ENCODE data around the gene CBLN3. TPM values are rescaled to one million over a fixed set of nuclear protein-coding genes. Genes with fewer than 3 reads are reported as not detected.
A peak's percentile ranks its signal among the peaks of the same experiment; 100 is the strongest.

The CBLN3 gene
- total RNA-seq, 2 experiments from 2014 or later = 1.6 to 1.7 TPM

DNA sequence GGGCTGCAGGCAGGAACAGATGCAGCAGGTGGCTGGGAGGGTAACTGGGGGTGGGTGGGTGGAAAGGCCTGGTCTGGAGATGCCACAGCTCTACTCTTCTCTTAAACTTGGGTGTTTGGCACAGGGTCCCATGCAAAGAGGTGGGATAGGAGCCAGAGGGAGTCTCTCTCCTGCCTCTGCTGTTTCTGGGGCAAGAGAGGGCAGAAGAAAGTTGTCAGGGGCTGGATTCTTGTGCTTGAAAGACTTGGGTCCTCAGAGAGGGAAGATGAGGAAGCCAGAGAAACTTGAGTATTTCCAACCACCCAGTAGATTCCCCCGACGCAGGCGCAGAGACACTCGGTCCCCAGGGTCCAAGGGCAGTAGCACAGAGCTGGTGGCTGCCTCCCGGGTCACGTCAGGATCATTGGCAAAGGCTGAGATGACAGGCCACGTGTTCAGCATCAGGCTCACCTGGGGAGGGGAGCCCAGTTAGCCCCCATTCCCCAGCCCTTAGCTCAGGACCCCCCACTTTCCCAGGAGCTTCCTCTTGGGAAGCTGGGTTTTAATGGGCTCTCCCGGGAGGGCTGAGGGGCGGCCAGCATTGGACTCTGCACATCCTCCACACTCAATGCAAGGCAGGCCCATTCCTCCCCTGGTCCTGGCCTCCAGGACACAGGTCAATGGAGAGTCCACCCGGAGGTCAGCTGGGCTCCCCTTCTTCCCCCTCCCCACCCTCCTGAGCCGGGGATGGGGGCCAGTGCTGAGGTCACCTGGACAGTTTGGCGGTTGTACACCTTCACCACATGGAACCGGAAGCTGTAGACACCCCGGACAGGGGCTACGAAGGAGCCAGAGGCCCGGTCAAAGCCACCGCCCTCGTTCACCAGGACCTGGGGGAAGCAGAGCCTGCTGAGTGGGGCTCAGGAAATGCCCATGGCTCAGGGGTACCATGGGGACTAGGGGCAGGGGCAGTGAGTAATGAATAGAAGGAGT lies 1.6 kb downstream of the CBLN3 start:
- DNase-seq = no peak
- TF ChIP-seq, protein P1, sequence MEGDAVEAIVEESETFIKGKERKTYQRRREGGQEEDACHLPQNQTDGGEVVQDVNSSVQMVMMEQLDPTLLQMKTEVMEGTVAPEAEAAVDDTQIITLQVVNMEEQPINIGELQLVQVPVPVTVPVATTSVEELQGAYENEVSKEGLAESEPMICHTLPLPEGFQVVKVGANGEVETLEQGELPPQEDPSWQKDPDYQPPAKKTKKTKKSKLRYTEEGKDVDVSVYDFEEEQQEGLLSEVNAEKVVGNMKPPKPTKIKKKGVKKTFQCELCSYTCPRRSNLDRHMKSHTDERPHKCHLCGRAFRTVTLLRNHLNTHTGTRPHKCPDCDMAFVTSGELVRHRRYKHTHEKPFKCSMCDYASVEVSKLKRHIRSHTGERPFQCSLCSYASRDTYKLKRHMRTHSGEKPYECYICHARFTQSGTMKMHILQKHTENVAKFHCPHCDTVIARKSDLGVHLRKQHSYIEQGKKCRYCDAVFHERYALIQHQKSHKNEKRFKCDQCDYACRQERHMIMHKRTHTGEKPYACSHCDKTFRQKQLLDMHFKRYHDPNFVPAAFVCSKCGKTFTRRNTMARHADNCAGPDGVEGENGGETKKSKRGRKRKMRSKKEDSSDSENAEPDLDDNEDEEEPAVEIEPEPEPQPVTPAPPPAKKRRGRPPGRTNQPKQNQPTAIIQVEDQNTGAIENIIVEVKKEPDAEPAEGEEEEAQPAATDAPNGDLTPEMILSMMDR (IDR thresholded peaks at IDR 0.05) = no peak
- peaks cover 73% of the 10 kb centered on the region for H3K4me1 ChIP-seq (ENCODE audit: insufficient read depth, low read length)
- Mint-ChIP-seq H3K4me1 (ENCODE audit: low read depth) (peaks cover 44% of the 10 kb centered on the region), H3K4me3 (peak overlapping the region; percentile 75), H3K36me3 (ENCODE audit: low read depth) (peaks cover 19% of the 10 kb centered on the region), H3K27me3 (no peaks in the 10 kb centered on the region), H3K27ac (peak overlapping the region; percentile 97), H3K9me3 (no peaks in the 10 kb centered on the region)
- POLR2A ChIA-PET = interaction anchor here (0.6 to 10.8 kb wide), 3 partner anchors 9 to 91 kb away, joined by 3 to 270 read pairs (median 3); partner anchors contain the start of genes ADCY4 and RIPK3
- no peaks in the 10 kb centered on the region for H3K27me3 ChIP-seq (ENCODE audit: control insufficient read depth in 1 of 2, insufficient read depth in 2 of 2, low read length in 2 of 2)
- CTCF ChIA-PET = interaction anchor here (0.9 to 2.0 kb wide), 5 partner anchors 8 to 116 kb away, joined by 3 to 7 read pairs (median 4); partner anchors contain the start of gene LTB4R
- no peak overlapping the region for H3K4me3 ChIP-seq (ENCODE audit: low read length)
- intact Hi-C loops (cut with DNase I, micrococcal nuclease) = no loop called here
- H3K36me3 ChIP-seq (ENCODE audit: insufficient read depth, low read length) = peaks cover 17% of the 10 kb centered on the region
- H3K27ac ChIP-seq (ENCODE audit: low read depth in 1 of 2, low read length in 2 of 2) = no peak overlapping the region
- no peak for ATAC-seq (ENCODE audit: poor library complexity)
- H3K9me3 ChIP-seq (ENCODE audit: control insufficient read depth in 1 of 2, insufficient read depth in 1 of 2, low read length in 2 of 2) = no peaks in the 10 kb centered on the region

DNA sequence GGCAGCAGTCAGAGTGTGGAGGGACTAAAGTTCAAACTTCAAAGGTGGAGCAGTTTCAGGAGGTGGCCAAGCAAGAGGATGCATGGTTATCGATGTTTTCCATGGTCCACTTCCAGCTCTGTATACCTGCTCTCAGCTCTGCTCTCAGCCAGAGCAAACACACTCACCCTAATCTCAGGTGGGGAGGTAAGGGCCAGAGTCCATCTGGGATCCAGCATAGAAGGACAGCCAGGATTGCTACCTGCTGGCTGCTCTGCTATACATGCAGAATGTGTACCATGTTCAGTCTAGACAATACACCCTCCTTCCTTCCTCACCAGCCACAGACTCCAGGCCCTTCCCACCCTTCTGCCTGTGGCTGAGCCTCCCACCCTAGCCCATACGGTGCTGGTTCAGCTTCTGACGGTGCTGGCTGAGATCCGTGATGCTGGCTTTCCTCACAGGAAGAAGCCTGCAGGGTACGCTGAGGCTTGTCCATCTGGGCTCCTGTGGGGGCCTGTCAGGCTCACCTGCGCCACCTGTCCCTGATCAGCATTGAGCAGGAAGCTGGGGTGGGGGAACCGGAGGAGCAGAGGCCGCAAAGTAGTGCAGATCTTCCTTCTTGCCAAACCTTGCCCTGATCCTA lies 2.4 kb downstream of the CBLN3 start:
- Mint-ChIP-seq H3K4me1 (ENCODE audit: low read depth) (peaks cover 43% of the 10 kb centered on the region), H3K27me3 (no peaks in the 10 kb centered on the region), H3K27ac (peak overlapping the region; percentile 97), H3K4me3 (peak overlapping the region; percentile 79), H3K36me3 (ENCODE audit: low read depth) (peaks cover 17% of the 10 kb centered on the region), H3K9me3 (no peaks in the 10 kb centered on the region)
- TF ChIP-seq, protein P1 (IDR thresholded peaks at IDR 0.05) = no peak
- Histone ChIP-seq H3K4me3 (ENCODE audit: low read length) (no peak overlapping the region), H3K27me3 (ENCODE audit: control insufficient read depth in 1 of 2, insufficient read depth in 2 of 2, low read length in 2 of 2) (no peaks in the 10 kb centered on the region), H3K36me3 (ENCODE audit: insufficient read depth, low read length) (peaks cover 10% of the 10 kb centered on the region), H3K9me3 (ENCODE audit: control insufficient read depth in 1 of 2, insufficient read depth in 1 of 2, low read length in 2 of 2) (no peaks in the 10 kb centered on the region), H3K4me1 (ENCODE audit: insufficient read depth, low read length) (peaks cover 72% of the 10 kb centered on the region), H3K27ac (ENCODE audit: low read depth in 1 of 2, low read length in 2 of 2) (no peak overlapping the region)
- CTCF ChIA-PET = interaction anchor here (0.9 to 2.0 kb wide), 5 partner anchors 9 to 115 kb away, joined by 3 to 7 read pairs (median 4); partner anchors contain the start of gene LTB4R
- peak in 6 of 14 experiments; percentile 27 to 66 (median 58) for DNase-seq
- POLR2A ChIA-PET = interaction anchor here (0.7 to 1.2 kb wide), 2 partner anchors 9 to 10 kb away, joined by 3 read pairs; no protein-coding TSS in a partner anchor
- no peak for ATAC-seq (ENCODE audit: poor library complexity)
- intact Hi-C loops (cut with DNase I, micrococcal nuclease) = no loop called here

DNA sequence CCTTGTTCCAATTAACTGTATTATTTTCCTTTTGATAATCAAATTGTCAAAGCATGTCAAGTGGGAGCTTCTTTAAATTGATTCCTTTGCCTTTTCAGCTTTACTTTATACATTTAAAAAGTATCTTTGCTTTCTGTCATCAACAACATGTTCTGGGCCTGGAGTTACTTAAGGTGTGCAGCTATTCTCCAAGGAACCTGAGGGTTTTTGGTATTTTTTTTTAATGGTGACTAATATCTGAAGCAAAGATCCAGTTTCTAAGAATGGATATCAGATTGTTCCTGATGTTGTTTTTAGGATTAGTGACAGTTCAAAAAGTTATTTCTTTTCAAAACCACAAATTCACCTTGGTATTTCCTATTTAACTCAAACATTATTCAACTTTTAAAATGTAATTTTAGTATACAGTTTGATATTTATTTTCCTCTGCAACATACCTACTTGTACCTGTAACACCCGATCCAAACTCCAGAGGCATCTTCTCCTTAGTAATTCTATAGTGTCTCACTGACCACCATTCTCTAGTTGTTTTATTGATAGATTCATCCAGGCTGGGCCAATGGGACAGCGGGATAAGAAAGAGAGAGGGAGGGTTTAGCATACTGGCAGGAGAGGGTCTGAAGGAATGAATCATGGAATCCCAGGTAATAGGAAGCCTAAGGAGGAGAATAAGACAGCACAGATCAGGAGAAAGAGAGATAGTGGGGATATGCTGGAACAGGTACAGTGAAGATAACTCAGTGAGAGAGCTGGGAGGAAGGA lies 3.1 kb downstream of the CBLN3 start:
- Histone ChIP-seq H3K36me3 (ENCODE audit: insufficient read depth, low read length) (peaks cover 4% of the 10 kb centered on the region), H3K9me3 (ENCODE audit: control insufficient read depth in 1 of 2, insufficient read depth in 1 of 2, low read length in 2 of 2) (no peaks in the 10 kb centered on the region), H3K4me1 (ENCODE audit: insufficient read depth, low read length) (peaks cover 65% of the 10 kb centered on the region), H3K27ac (ENCODE audit: low read depth in 1 of 2, low read length in 2 of 2) (no peak overlapping the region), H3K27me3 (ENCODE audit: control insufficient read depth in 1 of 2, insufficient read depth in 2 of 2, low read length in 2 of 2) (no peaks in the 10 kb centered on the region), H3K4me3 (ENCODE audit: low read length) (no peak overlapping the region)
- Mint-ChIP-seq H3K9me3 (no peaks in the 10 kb centered on the region), H3K36me3 (ENCODE audit: low read depth) (peaks cover 11% of the 10 kb centered on the region), H3K27ac (peak overlapping the region; percentile 97), H3K4me1 (ENCODE audit: low read depth) (peaks cover 36% of the 10 kb centered on the region), H3K27me3 (no peaks in the 10 kb centered on the region), H3K4me3 (peak overlapping the region; percentile 79)
- ChIA-PET CTCF (interaction anchor here (1.1 to 2.0 kb wide), 4 partner anchors 10 to 94 kb away, joined by 3 to 7 read pairs (median 5); no protein-coding TSS in a partner anchor), POLR2A (interaction anchor here (0.7 kb wide), 1 partner anchor 9 kb away, joined by 3 read pairs; no protein-coding TSS in a partner anchor)
- TF ChIP-seq, protein P1 (IDR thresholded peaks at IDR 0.05) = no peak
- intact Hi-C loops (cut with DNase I, micrococcal nuclease) = no loop called here
- ATAC-seq (ENCODE audit: poor library complexity) (no peak), DNase-seq (no peak)
